Activated naive CD8-positive, alpha-beta T cell treated with anti-CD3 and anti-CD28 coated beads, Interleukin-2, amount 10 ng/mL, durations not matched to agents 7 days and 5 days (primary cell): ENCODE measurements around the gene CFAP410. TPM values are rescaled to one million over a fixed set of nuclear protein-coding genes. Genes with fewer than 3 reads are reported as not detected.
"Not testable (repeated sequence)": the region's sequence is repeated elsewhere in the genome, so short reads cannot be mapped to it uniquely, and the experiment has no call there.

Experiments
- ATAC-seq: fragments of 150-1000 bp; cut with Tn5 transposase; one replicate; pipeline ENCODE4 v1.10.0; 2021; ENCODE audit warnings: low read depth, moderate library complexity
- POLR2A ChIA-PET: fragments of 350-600 bp; sonication (Branson Sonifier 250); formaldehyde crosslinking; loops from one replicate; lab custom pipeline; 2021; ENCODE audit warnings: antibody characterized with exemption; lab: Charles Lee
- DNase-seq: peaks from one replicate; pipeline ENCODE4 v3.0.0; 2021
- H3K27ac Mint-ChIP-seq: one replicate; pipeline ENCODE4 v1.8.0; 2022; ENCODE audit warnings: mild to moderate bottlenecking, mixed read lengths
- H3K27me3 Mint-ChIP-seq: one replicate; pipeline ENCODE4 v1.8.0; 2022; ENCODE audit warnings: mild to moderate bottlenecking, moderate library complexity, mixed read lengths
- H3K36me3 Mint-ChIP-seq: one replicate; pipeline ENCODE4 v1.8.0; 2021; ENCODE audit warnings: mild to moderate bottlenecking, mixed read lengths
- H3K4me1 Mint-ChIP-seq: one replicate; pipeline ENCODE4 v1.8.0; 2021; ENCODE audit warnings: mixed read lengths
- H3K4me3 Mint-ChIP-seq: one replicate; pipeline ENCODE4 v1.8.0; 2022; ENCODE audit warnings: mild to moderate bottlenecking, moderate library complexity, mixed read lengths
- H3K9me3 Mint-ChIP-seq: one replicate; pipeline ENCODE4 v1.8.0; 2021; ENCODE audit warnings: mixed read lengths
- total RNA-seq, 2 experiments: library from RNA; stranded (reverse); gene quantifications; one replicate each; pipeline ENCODE4 v1.2.3, GENCODE V29; 2021

The CFAP410 gene
- total RNA-seq, 2 experiments from 2014 or later, result 23.7 TPM

DNA sequence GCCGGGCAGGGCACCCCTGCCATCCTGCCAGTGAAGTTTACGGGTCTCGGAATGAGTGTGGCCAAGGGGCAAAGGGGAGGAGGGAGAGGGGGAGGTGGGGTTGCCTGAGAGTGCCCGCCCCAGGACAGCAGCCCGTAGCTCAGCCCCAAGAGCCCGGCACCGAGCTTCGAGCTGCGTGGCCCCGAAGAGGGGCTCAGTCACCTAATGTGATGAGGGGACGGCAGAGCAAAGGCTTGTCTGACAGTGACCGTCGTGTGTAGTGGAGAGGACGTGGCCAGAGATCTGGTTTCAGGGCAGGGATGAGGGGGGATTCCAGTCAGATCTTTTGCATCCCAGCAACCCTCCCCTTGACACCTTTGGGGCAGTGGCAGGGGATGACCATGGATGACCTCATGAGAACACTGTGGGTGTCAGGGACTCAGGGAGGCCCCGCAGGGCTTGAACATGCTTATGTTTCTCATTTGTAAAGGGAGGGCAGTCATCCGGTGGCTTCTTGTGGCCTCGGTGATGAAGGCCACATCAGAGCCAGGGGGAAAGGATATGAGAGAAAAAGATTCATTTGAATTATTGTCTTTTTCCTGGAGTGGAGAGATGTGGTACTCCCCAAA lies 13.2 kb upstream of the CFAP410 start:
- POLR2A ChIA-PET, result interaction anchor here (4.9 kb wide), 1 partner anchor 11 kb away, joined by 60 read pairs; the partner anchor contains the start of gene CFAP410

DNA sequence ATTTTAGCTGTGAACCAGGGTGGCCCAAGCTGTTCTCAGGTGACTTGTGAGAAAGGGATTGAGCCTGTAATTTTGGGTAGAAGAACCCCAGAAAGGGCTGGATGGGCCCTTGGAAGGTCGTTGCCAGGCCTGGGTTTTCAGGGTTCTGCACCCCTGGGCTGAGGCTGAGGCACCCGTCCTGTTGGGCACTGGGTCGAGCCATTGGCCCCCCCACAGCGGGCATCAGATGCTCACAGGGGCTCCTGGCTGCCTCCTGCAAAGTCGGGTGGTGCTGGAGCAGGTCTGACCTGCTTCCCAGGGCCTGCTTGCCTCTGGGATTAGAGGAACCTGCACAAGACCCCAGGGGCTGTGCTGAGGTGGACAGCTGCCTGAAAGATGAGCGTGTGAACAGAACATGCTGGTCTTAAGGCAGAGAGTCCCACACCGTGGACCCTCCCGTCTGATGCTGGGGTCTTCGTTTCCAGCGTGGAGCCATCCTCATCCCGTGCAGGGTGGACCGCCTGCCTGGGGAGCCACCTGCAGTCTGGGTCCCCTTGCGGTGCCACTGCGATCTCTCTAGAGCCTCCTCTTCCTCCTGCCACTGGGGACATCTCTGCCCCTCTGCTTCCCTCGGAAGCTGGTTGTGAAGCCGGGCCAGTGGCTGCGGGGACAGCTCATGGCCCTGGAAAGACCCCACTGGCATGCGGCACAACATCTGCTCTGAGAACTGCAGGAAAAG lies 12.5 kb upstream of the CFAP410 start:
- peaks cover 28% of the 10 kb centered on the region for H3K36me3 Mint-ChIP-seq
- no peaks in the 10 kb centered on the region for H3K9me3 Mint-ChIP-seq
- DNase-seq, result no peak
- peaks cover 42% of the 10 kb centered on the region for H3K4me1 Mint-ChIP-seq
- POLR2A ChIA-PET, result interaction anchor here (0.6 to 4.9 kb wide), 3 partner anchors 10 to 37 kb away, joined by 3 to 60 read pairs (median 3); partner anchors contain the start of gene CFAP410
- H3K4me3 Mint-ChIP-seq, result no peak overlapping the region
- H3K27me3 Mint-ChIP-seq, result peaks cover 20% of the 10 kb centered on the region
- ATAC-seq, result no peak
- peak overlapping the region; percentile 93 for H3K27ac Mint-ChIP-seq

More for the DNA sequence above, 13.2 kb upstream of the CFAP410 start:
- peaks cover 34% of the 10 kb centered on the region for H3K36me3 Mint-ChIP-seq
- ATAC-seq, result no peak
- H3K9me3 Mint-ChIP-seq, result no peaks in the 10 kb centered on the region
- peak overlapping the region; percentile 92 for H3K4me3 Mint-ChIP-seq
- peaks cover 47% of the 10 kb centered on the region for H3K4me1 Mint-ChIP-seq
- no peak for DNase-seq
- H3K27me3 Mint-ChIP-seq, result peaks cover 18% of the 10 kb centered on the region
- H3K27ac Mint-ChIP-seq, result peak overlapping the region; percentile 93

DNA sequence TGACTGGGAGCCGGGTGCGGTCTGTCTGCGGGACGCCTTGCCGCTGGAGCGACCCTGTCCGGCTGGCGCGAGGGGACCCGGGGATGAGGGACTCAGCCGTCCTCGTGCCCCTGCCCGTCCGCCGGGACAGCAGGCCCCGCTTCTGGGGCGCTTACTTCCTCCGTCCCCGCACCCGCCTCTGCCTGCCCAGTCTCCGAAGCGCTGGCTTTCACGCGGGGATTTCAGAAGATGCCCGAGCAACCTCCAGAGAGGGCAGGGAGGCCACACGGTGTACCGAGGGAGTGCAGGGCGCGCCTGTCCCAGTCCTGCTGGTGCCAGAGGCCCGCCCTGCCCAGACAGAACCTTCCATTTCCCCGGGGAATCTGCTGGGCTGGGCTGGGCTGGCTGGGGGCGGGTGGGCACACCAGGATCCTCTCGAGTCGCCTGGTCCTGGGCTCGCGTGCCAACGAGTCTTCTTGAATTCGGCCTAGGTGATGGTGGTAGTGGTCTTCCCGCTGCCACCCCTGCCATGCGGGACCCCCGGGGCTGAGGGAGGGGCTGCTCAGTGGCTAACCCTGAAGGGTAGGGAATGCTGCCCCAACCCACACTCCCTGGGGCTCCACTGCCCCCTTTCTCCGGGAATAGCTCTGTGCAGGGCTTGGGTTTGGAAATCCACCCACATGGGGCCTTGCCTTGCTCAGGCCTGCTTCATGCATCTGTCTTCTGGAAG lies 11.7 kb upstream of the CFAP410 start:
- Mint-ChIP-seq H3K36me3 (peaks cover 22% of the 10 kb centered on the region), H3K27ac (no peak overlapping the region), H3K4me3 (no peak overlapping the region), H3K27me3 (peaks cover 26% of the 10 kb centered on the region), H3K4me1 (peaks cover 36% of the 10 kb centered on the region), H3K9me3 (no peaks in the 10 kb centered on the region)
- no peak for DNase-seq
- no peak for ATAC-seq
- POLR2A ChIA-PET, result interaction anchor here (0.6 to 4.9 kb wide), 3 partner anchors 9 to 37 kb away, joined by 3 to 60 read pairs (median 3); partner anchors contain the start of gene CFAP410

DNA sequence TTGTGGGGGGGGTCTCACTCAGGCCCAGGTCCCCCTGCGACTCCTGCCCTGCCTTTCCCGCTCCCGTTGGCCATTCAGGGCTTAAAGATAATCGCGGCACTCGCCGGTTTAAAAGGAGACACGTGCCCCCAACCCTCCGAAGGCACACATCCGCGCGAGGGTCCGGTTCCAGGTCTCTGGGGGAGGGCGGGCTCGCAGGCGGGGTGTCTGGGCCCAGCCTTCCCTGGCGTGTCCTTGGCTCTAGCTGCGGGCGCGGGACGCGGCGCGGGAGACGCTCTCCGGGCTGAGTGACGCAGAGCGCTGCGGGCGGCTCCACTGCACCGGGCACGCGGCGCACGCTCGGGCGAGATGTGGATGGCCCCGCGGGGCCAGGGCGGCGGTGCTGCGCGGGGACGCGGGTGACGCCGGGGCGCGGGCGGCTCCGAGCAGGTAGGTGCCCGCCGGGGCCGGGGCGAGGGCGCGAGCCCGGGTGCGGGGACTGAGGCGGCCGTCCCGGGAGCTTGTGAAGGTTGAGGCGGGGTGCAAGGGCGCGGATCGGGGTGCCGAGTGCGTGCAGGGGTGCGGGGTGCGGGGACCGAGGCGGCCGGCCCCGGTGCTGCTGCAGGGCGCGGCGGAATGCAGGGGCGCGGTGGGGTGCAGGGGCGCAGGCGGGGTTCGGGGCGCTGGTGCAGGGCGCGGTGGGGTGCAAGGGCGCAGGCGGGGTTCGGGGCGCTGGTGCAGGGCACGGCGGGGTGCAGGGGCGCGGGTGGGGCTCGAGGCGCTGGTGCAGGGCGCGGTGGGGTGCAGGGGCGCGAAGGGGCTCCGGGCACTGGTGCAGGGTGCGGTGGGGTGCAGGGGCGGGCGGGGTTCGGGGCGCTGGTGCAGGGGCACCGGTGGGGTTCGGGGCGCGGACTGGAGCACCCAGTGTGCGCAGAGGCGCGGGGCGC lies 10.9 kb upstream of the CFAP410 start:
- no peak for DNase-seq
- Mint-ChIP-seq H3K27ac (no peak overlapping the region), H3K27me3 (peaks cover 28% of the 10 kb centered on the region), H3K4me3 (no peak overlapping the region), H3K4me1 (peaks cover 32% of the 10 kb centered on the region), H3K9me3 (no peaks in the 10 kb centered on the region), H3K36me3 (peaks cover 16% of the 10 kb centered on the region)
- POLR2A ChIA-PET, result no interaction called here
- ATAC-seq, result no peak

DNA sequence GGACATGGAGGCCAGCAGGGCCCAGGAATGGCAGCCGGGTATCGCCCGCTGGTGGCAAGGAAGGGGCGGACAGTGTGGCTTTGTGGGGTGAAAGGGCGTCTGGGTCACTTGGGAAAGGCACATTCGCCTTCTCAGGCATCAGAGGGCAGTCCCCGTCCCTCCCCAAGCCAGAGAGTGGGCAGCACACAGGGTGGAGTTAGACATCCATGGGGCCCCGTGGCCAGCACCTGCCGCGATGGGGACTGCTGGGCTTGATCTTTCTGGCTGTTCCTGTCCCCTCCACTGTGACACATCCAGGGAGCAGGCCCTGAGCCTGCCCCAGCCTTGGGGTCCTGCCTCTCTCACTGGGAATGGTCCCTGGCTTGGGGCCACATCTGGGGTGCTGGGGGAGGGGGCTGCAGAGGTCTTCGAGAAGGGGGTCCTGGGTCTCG lies 10.2 kb upstream of the CFAP410 start:
- Mint-ChIP-seq H3K4me1 (peaks cover 27% of the 10 kb centered on the region), H3K27me3 (peaks cover 28% of the 10 kb centered on the region), H3K36me3 (peaks cover 12% of the 10 kb centered on the region), H3K4me3 (no peak overlapping the region), H3K27ac (no peak overlapping the region), H3K9me3 (no peaks in the 10 kb centered on the region)
- DNase-seq (no peak), ATAC-seq (no peak)
- POLR2A ChIA-PET, result no interaction called here

DNA sequence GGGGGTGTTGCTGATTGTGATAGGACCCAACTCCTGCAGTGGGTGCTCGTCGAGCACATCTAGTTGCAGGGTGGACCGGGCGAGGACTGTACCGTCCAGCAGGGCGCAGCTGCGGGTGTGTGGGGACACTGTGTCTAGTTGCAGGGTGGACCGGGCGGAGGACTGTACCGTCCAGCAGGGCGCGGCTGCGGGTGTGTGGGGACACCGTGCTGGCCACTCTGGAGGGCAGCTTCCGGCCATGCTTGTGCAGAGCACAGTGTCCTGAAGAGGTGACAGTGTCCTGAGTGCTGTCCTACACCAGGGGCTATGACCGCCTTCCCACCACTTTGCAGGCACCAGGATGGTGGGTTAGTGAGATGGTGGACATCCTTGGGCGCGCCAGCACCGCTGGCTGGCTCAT lies 9.7 kb upstream of the CFAP410 start:
- Mint-ChIP-seq H3K4me3 (no peak overlapping the region), H3K4me1 (peaks cover 22% of the 10 kb centered on the region)

DNA sequence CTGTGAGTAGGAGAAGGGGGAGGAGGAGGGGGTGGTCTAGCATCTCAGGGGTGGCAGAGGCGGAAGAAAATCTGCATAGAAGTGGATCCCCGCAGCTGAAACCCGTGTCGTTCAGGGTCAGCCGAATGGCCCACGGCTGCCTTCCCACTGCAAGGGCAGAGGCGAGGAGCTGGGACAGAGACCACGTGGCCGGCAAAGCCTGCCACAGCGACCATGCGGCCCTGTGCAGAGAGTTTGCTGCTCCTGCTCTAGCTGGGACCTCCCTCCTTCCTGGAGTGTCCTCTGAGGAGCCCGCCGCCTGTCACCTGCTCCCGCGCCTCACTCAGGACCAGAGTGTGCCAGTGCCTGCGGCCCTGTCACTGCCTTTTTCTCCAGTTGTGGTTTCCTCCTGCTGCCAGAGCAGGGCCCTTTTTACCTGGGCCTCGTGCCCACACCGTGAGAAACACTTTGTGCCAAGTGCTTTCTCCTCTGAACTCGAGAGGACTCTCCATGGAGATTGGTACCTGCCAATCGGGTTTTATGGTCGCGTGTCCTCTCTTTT lies 8.8 kb upstream of the CFAP410 start:
- Mint-ChIP-seq H3K4me3 (no peak overlapping the region), H3K4me1 (peaks cover 13% of the 10 kb centered on the region), H3K36me3 (no peaks in the 10 kb centered on the region), H3K27ac (no peak overlapping the region), H3K27me3 (peaks cover 28% of the 10 kb centered on the region), H3K9me3 (no peaks in the 10 kb centered on the region)
- POLR2A ChIA-PET, result interaction anchor here (1.1 kb wide), 1 partner anchor 8 kb away, joined by 4 read pairs; the partner anchor contains the start of gene CFAP410
- no peak for DNase-seq
- ATAC-seq, result no peak

More for the DNA sequence above, 9.7 kb upstream of the CFAP410 start:
- Mint-ChIP-seq H3K27me3 (peaks cover 28% of the 10 kb centered on the region), H3K9me3 (no peaks in the 10 kb centered on the region), H3K36me3 (peaks cover 6% of the 10 kb centered on the region), H3K27ac (no peak overlapping the region)
- no peak for ATAC-seq
- DNase-seq, result no peak
- POLR2A ChIA-PET, result no interaction called here

DNA sequence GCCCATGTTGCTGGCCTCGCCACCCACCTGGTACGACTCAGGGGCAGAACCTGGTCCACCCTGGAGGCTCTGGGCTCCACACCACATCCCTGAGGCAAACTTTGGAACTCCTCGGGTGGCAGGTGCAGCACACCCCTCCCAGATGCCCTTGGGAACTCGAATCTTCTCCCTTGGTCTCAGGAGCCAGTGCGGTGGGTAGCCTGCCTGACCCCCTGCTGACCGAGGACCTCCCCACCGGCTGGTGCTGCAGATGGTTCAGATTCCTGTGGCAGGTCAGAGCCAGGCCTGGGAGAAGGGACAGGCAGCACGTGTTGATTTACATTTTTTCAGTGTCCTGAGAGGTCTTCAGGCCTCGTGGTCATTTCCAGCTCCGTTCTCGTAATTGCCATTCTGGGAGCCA lies 6.3 kb upstream of the CFAP410 start:
- Mint-ChIP-seq H3K4me1 (peaks cover 5% of the 10 kb centered on the region), H3K27ac (no peak overlapping the region), H3K27me3 (peaks cover 22% of the 10 kb centered on the region), H3K36me3 (no peaks in the 10 kb centered on the region), H3K4me3 (no peak overlapping the region), H3K9me3 (no peaks in the 10 kb centered on the region)
- DNase-seq (no peak), ATAC-seq (no peak)
- POLR2A ChIA-PET, result interaction anchor here (0.7 to 8.5 kb wide), 2 partner anchors 8 to 422 kb away, joined by 3 to 60 read pairs; partner anchors contain the start of gene TRPM2

DNA sequence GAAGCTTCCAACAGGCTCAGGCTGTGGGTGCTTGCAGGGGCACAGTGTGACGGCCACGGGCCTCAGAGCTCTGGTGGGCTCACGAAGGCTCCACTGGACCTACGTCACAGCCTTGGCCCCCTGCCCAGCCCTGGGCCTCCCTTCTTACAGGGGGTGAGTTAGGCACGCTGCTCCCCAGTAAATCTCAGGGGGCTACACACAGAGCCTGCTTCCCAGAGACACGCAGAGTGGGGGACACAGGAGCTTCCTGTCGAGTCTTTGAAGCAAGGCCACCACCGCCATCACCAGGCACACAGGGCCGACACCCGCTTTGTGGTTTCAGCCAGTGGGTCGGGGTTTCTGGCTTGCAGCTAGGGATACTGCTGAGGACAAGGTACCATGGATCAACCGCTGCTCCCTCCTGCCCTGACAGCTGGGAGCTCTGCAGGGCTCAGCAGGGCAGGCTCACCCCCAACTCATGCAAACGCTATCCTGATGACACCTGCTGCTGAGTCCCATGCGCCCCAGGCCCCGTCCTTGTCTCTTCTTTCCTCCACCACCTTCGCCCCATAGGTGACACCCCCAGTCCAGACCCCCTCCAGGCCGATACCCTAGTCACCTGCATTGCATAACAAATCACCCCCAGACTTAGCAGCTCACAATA lies 5.5 kb upstream of the CFAP410 start:
- peaks cover 22% of the 10 kb centered on the region for H3K27me3 Mint-ChIP-seq
- DNase-seq (no peak), ATAC-seq (no peak)
- H3K9me3 Mint-ChIP-seq, result no peaks in the 10 kb centered on the region
- no peak overlapping the region for H3K4me3 Mint-ChIP-seq
- H3K4me1 Mint-ChIP-seq, result peaks cover 11% of the 10 kb centered on the region
- H3K27ac Mint-ChIP-seq, result no peak overlapping the region
- POLR2A ChIA-PET, result interaction anchor here (0.7 to 8.5 kb wide), 2 partner anchors 9 to 422 kb away, joined by 3 to 60 read pairs; partner anchors contain the start of gene TRPM2
- no peaks in the 10 kb centered on the region for H3K36me3 Mint-ChIP-seq

DNA sequence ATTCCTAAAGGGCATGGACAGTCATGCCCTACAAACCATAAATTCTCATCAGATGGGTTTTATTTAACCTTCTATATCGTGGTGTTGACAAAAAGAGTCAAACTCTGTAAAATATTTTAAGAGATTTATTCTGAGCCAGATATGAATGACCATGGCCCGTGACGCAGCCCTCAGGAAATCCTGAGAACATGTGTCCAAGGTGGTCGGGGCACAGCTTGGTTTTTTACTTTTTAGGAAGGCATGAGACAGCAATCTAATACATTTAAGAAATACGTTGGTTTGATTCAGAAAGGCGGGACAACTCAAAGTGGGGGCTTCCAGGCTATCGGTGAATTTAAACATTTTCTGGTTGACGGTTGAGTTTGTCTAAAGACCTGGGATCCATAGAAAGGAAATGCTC lies 3.8 kb upstream of the CFAP410 start:
- H3K4me3 Mint-ChIP-seq, ATAC-seq: not testable (repeated sequence)

DNA sequence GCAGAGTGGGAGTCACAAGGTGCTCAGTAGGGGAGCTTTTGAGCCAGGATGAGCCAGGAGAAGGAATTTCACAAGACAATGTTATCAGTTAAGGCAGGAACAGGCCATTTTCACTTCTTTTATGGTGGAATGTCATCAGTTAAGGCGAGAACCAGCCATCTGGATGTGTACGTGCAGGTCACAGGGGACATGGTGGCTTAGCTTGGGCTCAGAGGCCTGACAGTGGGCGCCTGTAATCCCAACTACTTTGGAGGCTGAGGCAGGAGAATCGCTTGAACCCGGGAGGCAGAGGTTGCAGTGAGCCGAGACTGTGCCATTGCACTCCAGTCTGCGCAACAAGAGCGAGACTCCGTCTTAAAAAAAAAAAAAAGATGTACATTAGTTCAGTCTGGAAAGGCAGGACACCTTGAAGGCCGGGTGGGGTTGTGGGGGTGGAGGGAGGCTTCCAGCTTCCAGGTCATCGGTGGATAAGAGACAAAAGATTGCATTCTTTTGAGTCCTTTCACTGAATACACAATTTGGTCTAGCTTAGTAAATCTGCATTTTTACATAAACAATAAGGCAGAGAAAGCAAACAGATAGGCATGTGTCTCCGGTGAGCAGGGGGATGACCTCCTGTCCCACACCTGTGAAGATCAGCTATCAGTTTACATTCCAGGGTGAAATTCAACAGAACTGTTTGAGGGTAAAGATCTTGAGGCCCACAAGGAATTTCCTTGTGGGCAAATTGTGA lies 2.7 kb upstream of the CFAP410 start:
- POLR2A ChIA-PET, result interaction anchor here (8.5 kb wide), 1 partner anchor 12 kb away, joined by 60 read pairs; the partner anchor contains the start of gene TRPM2
- H3K27ac Mint-ChIP-seq, H3K4me3 Mint-ChIP-seq, H3K9me3 Mint-ChIP-seq, ATAC-seq, H3K36me3 Mint-ChIP-seq, DNase-seq: not testable (repeated sequence)
- Mint-ChIP-seq H3K4me1 (peaks cover 11% of the 10 kb centered on the region), H3K27me3 (peaks cover 11% of the 10 kb centered on the region)

More for the DNA sequence above, 3.8 kb upstream of the CFAP410 start:
- H3K4me1 Mint-ChIP-seq, result peaks cover 11% of the 10 kb centered on the region
- not testable (repeated sequence) for H3K27ac Mint-ChIP-seq, H3K36me3 Mint-ChIP-seq, H3K9me3 Mint-ChIP-seq, DNase-seq
- POLR2A ChIA-PET, result interaction anchor here (0.6 to 8.5 kb wide), 2 partner anchors 11 to 192 kb away, joined by 4 to 60 read pairs; partner anchors contain the start of gene TRPM2
- peaks cover 11% of the 10 kb centered on the region for H3K27me3 Mint-ChIP-seq
